Activated CD4-positive, CD25-positive, alpha-beta regulatory T cell treated with anti-CD3 and anti-CD28 coated beads, Interleukin-2, amount 50 U/mL, for 16 hours (primary cell): Measurements from ENCODE around the gene TMEM132D.

Experiments
- DNase-seq: peaks from one replicate; pipeline ENCODE4 v3.0.0-alpha.2; 2020; ENCODE audit warnings: low read depth, low spot score

The TMEM132D gene

GRCh38 chr12:129729170-129729569 lies 174.7 kb downstream of the TMEM132D start:
- no peak for DNase-seq

DNA sequence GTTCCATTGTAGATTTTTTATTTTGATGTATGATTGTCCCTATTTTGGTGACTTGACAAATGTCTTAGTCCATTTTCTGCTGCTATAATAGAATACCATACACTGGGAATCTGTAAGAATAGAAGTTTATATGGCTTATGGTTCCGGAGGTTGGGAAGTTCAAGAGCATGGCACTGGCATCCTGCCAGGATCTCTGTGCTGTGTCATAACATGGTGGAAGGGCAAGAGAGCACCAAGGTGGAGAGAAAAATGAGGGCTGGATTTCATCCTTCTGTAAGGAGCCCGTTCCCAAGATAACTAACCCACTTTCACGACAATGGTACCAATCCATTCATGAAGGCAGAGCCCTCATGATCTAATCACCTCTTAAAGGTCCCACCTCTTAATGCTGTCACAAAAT lies 176.7 kb downstream of the TMEM132D start:
- no peak for DNase-seq

DNA sequence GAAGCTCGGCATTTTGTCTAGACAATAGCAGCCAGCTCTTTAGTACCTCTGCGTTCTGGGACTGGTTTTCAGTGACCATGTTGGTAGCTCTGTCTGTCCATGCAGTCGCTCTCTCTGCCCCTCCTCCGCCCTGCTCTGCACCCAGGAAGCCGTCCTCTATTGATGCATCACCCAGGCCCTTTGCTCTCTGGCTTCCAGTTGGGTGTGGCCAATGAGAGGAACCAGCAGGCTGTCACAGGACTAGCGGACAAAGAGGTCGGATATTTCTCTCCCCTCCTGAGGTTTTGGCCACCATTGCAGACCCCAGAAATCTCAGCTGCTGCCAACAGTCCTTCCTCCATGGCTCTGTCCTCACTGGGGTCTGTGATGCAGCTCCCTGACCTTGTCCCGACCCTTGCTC lies 180.6 kb downstream of the TMEM132D start:
- no peak for DNase-seq

DNA sequence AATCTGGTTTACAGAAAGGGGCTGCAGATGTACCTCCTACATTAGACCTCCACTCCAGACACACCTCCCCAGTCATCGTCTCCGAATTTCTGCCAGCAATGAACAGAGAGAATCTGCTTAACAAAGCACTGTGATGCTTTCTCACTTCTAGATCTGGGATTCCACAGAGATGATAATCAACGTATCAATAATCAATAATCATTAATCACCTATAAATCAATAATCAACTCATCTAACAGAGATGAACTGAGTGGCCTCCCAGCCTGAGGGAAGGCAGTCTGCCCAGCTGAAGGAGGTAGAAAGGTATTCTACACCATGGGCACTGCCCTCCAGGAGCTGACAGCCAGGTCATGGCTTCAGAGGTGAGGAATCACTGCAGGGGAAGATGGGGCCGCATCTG lies 183.2 kb downstream of the TMEM132D start:
- DNase-seq, result no peak

- DNase-seq, result no peak
These were observed 184.4 kb downstream of the TMEM132D start for GRCh38 chr12:129719416-129719815.

GRCh38 chr12:129717438-129717837 lies 186.4 kb downstream of the TMEM132D start:
- no peak for DNase-seq

DNA sequence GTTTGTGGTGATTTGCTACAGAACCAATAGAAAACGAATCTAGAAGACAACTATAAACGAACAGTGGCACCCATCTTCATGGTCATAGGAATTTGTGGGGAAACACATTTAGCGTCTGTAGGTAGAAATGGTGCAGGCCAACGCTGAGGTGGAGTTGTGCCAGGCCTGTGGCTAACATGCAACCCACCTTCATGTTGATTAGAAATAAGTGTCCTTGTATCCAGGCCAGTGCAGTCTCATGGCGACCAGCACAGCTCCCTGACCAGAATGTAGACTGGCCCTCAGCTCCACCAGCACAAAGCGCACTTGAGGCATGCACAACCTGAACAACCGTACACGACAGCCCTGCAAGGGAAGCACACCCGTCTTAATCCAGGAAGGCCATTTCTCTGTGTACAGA lies 187.0 kb downstream of the TMEM132D start:
- DNase-seq, result no peak

DNA sequence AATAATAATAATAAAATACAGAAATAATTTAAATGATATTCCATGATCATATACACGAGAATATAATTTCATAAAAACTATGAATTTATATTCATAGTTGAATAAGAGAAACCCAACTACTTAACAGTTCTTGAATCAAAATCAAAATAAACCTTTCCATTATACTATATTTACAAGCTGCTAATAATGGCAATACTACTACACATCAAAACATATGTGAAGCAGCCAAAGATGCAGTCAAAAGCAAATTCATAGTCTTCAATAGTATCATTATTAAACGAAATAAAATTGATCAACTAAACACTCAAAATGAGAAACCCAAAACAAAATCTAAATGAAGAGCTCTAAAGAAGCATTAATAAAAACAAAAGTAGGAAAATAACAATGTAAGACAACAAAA lies 197.1 kb downstream of the TMEM132D start:
- no peak for DNase-seq

DNA sequence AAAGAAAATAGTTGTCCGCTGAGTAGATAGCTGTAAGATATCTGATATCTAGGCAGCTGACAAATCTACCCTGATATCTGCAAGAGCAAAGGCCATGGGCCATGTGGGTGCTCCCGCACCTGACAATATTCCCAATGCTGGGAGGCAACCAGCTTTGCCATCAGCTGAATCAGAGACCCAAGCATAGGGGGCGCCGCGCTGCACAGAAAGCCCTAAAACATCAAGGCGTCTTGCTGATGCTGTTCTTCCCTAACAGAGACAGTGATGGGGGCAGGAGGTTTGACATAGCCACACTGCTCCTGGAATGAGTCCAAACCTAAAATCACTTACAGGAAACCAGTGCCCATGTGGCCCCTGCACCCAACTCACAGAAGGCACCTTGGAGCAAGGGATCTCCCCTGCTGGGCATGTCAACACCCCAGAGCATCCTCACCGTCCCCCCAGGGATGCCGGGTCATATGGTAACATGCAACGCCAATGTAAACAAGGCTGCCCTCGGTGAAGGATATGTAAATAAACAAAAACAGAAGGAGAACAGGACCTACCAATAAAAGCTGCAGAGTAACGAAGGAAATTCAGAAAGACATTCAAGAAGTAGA lies 199.5 kb downstream of the TMEM132D start:
- DNase-seq, result no peak

DNA sequence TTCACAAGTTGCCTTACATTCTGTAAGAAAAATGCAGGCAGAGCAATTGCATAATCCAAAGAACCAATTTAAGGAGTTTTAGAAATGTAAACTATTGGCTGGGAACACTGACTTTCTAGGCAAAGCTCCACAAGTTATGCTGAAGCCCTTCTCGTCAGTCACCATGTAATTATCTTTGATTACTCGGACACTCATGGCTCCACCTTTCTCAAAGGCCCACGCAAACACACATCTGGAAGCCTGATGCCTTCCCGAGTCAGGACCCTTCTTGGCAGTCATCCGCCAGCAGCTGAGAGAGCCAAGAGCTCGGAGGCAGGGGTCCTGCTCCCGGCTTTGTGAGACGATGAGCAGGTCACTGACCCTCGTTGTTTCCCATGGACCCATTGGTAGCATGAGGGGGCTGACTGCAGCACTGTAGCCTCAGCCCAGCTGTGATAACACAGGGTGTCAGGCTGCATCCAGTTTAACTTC lies 202.2 kb downstream of the TMEM132D start:
- DNase-seq, result no peak

DNA sequence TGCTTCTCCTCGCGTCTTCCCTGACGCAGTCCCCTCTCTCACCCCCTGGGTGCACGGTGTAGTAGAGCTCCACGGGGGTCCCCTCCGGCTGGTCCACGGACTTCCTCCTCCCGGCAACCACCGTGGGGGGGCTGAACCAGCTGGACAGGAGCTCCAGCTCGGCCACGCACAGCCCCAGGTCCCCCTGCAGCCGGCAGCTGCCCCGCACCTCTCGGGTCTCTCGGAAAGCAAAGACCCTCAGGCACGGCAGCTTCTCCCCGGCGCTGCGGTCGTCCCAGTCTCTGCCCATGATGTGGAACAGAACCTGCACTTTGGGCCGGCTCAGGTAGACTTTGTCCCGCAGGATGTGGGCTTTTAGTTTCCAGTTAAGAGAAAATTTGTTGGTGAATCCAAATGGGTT lies 203.8 kb downstream of the TMEM132D start:
- DNase-seq, result no peak

GRCh38 chr12:129696926-129697325 lies 206.9 kb downstream of the TMEM132D start:
- no peak for DNase-seq

DNA sequence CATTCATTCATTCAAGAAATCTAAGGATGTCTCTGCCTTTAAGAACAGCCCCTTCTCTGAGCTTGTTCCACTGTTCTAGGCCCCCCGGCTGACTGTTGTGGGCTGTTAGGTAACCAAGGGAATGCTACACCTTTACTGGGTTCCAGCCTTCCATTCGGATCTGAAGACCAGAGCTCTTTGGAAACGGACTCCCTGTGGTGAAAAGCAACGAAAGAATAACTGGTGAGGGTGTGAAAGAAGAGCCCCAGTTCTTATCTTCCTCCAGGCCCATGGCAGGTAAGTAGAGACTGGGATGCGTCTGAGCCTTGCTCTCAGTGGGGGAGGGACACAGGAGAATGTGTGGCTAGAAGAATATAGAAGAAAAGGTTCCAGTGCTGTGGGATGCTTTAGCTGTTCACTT lies 207.4 kb downstream of the TMEM132D start:
- no peak for DNase-seq

- no peak for DNase-seq
These were observed 210.1 kb downstream of the TMEM132D start for GRCh38 chr12:129693731-129694130.

DNA sequence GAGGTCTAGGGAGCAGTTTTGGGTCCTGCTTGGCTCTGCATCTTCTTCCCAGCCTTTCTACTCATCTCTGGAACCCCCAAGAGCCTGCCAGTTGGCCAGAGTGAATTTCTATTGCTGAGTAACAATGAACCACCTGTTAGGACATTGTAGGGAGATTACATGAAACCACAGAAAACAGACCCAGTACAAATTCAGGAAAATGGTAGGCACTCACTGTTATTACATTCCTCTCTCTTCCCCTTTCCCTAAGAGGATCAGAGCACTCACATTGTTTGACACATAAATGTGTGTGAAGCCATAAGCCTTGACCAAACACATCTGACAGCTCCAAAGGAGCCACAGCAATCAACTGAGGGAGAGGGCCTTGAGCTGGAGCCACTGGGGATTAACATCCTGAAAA lies 216.1 kb downstream of the TMEM132D start:
- no peak for DNase-seq

- DNase-seq, result no peak
These were observed 222.0 kb downstream of the TMEM132D start for GRCh38 chr12:129681830-129682229.

DNA sequence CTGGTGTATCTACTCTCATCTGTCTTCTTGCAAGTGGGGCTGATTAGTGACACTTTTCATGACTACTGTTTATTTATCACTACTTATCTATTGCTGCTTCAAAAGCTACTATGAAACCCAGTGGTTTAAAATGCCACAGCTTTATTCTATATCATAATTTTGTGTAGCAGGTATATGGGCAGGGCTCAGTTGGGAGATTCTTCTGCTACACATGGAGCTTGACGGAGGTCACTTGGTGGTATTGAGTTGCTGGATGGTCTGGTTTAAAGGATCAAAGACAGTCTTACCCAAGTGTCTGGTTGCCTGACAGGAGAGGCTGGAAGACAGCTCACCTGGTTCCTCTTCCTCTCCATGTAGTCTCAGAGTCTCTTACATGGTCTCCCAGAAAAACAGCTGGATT lies 222.7 kb downstream of the TMEM132D start:
- no peak for DNase-seq

- no peak for DNase-seq
These were observed 227.4 kb downstream of the TMEM132D start for GRCh38 chr12:129676411-129676810.

DNA sequence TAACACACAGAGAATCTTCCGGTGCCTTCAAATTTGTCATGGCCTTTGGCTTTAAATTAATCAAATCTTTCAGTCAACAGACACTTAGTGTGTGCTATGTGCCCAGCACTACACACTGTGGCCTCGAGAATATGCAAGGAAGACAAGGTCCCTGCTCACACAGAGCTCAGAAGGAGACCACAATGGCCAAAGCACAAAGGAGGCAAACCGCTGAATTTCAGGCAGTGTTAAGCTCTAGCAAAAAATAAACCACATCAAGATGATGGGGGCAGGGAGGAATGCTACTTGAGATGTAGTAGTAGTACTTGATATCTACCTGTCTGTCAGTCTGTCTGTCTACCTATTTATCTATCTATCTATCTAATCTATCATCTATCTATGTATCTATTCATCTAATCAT lies 227.9 kb downstream of the TMEM132D start:
- no peak for DNase-seq

DNA sequence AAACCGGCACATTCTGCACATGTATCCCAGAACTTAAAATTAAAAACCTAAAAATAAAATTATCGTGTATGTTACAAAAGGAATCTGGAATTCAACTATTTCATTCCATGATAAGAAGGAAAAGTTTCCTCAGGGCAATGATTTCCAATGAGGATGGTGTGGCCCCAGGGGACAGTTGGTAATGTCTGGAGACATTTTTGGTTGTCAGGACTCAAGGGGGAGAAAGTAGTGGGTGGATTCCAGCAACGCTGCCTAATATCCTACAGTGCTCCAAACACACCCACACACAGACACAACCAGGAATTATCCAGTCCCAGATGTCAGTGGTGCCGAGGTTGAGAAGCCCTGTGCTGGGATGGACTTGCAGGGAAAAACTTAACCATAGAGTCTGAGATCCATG lies 228.3 kb downstream of the TMEM132D start:
- no peak for DNase-seq

- DNase-seq, result no peak
These were observed 230.0 kb downstream of the TMEM132D start for GRCh38 chr12:129673806-129674205.

DNA sequence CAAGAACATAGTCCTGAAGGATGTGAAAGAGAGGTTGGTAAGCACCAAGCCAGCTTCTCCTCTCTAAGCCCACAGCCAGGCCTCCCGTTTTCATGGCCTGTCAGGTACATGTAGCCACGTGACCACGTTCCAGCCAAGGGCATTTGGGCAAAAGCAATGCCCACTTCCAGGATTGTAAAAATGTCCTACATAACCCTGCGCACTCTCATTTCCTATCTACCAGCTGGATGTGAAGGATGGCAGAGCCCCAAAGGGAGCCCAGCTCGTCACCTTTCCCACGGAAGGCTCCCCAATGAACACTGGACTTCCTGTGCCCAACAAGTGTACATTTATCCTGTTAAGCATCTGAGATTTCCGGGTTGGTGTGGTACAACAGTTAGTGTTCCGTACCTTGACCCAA lies 231.7 kb downstream of the TMEM132D start:
- DNase-seq, result no peak

DNA sequence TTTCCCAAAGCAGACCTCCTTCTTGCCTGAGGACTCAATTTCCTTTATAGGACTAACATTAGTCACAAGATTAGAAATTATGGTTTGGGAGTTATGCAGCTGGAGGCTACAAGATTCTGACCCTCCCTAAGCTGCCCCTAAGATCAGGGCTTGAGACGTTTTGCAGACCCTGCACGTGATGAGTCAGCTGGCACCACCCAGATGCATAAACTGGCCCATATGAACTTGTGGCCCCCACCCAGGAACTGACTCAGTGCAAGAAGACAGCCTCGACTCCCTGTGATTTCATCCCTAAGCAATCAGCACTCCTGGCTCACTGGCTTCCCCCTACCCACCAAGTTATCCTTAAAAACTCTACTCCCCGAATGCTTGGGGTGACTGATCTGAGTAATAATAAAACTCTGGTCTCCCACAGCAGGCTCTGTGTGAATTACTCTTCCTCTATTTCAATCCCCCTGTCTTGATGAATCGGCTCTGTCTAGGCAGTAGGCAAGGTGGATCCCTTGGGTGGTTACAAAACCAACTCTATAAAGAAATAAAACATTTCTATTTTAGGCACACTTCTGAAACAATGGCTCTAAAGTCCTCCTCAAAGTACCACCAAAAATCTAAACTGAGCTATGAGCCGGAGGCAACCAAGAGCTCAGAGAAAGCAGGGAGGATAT lies 233.4 kb downstream of the TMEM132D start:
- DNase-seq, result no peak

GRCh38 chr12:129665414-129665813 lies 238.4 kb downstream of the TMEM132D start:
- DNase-seq, result no peak
